Activated CD4-positive, alpha-beta T cell treated with anti-CD3 and anti-CD28 coated beads for 4 hours (primary cell): ENCODE data around the gene GNAO1.

Experiments used
- DNase-seq, 2 donors: peaks; one replicate each; pipeline ENCODE4 v3.0.0-alpha.2; 2020

GNAO1 gene

GRCh38 chr16:56353054-56353921 lies 162.0 kb downstream of the GNAO1 start:
- DNase-seq: no peak

GRCh38 chr16:56354016-56354415 lies 162.7 kb downstream of the GNAO1 start:
- no peak for DNase-seq

GRCh38 chr16:56354746-56355145 lies 163.5 kb downstream of the GNAO1 start:
- no peak for DNase-seq

GRCh38 chr16:56355221-56355620 lies 163.9 kb downstream of the GNAO1 start:
- no peak for DNase-seq

- no peak for DNase-seq
Observed at GRCh38 chr16:56355786-56356275, 164.5 kb downstream of the GNAO1 start.

GRCh38 chr16:56356276-56357240 lies 165.3 kb downstream of the GNAO1 start:
- peak; percentile 38 to 42 for DNase-seq

GRCh38 chr16:56357241-56357764 lies 166.0 kb downstream of the GNAO1 start:
- DNase-seq: no peak

GRCh38 chr16:56357765-56358322 lies 166.6 kb downstream of the GNAO1 start:
- DNase-seq: no peak

GRCh38 chr16:56360117-56361008 lies 169.1 kb downstream of the GNAO1 start:
- DNase-seq: no peak

- DNase-seq: no peak
Observed at GRCh38 chr16:56362057-56362655, 170.9 kb downstream of the GNAO1 start.

GRCh38 chr16:56362706-56363105 lies 171.4 kb downstream of the GNAO1 start:
- DNase-seq: no peak

GRCh38 chr16:56363181-56363716 lies 172.0 kb downstream of the GNAO1 start:
- DNase-seq: no peak

- no peak for DNase-seq
Observed at GRCh38 chr16:56363781-56364565, 172.7 kb downstream of the GNAO1 start.

GRCh38 chr16:56364865-56365264 lies 173.6 kb downstream of the GNAO1 start:
- DNase-seq: no peak

- DNase-seq: no peak
Observed at GRCh38 chr16:56365552-56365951, 174.3 kb downstream of the GNAO1 start.

GRCh38 chr16:56366945-56367344 lies 175.7 kb downstream of the GNAO1 start:
- DNase-seq: no peak

GRCh38 chr16:56367764-56368163 lies 176.5 kb downstream of the GNAO1 start:
- DNase-seq: no peak

GRCh38 chr16:56368545-56368944 lies 177.3 kb downstream of the GNAO1 start:
- DNase-seq: no peak

GRCh38 chr16:56369202-56369601 lies 177.9 kb downstream of the GNAO1 start:
- DNase-seq: no peak

GRCh38 chr16:56370185-56370874 lies 179.0 kb downstream of the GNAO1 start:
- no peak for DNase-seq
